HepG2 (cell line): ENCODE data around the gene CMYA5. TPM values are rescaled to one million over a fixed set of nuclear protein-coding genes. Genes with fewer than 3 reads are reported as not detected.

ENCODE experiments used
- ISX ChIP-seq: sonication (generic); formaldehyde crosslinking; conservative IDR thresholded peaks from 2 replicates; pipeline ENCODE4 v1.5.0; 2020; ENCODE audit warnings: missing genetic modification reagents
- NR3C1 ChIP-seq: sonication (generic); formaldehyde crosslinking; IDR thresholded peaks from 2 replicates; pipeline ENCODE4 v1.4.0; 2020; ENCODE audit warnings: missing genetic modification reagents
- SALL2 ChIP-seq: sonication (generic); formaldehyde crosslinking; IDR thresholded peaks from 2 replicates; pipeline ENCODE4 v1.8.1; 2023; ENCODE audit warnings: mild to moderate bottlenecking, missing genetic modification reagents, inconsistent platforms
- ZNF33B ChIP-seq: sonication (generic); formaldehyde crosslinking; IDR thresholded peaks from 2 replicates; pipeline ENCODE4 v1.5.1; 2020; ENCODE audit warnings: mild to moderate bottlenecking, missing genetic modification reagents
- ZNF550 ChIP-seq: sonication (generic); formaldehyde crosslinking; IDR thresholded peaks from 2 replicates; pipeline ENCODE4 v1.4.0; 2020; ENCODE audit warnings: mild to moderate bottlenecking, missing genetic modification reagents, borderline replicate concordance
- ZNF660 ChIP-seq: sonication (generic); formaldehyde crosslinking; IDR thresholded peaks from 2 replicates; pipeline ENCODE4 v1.5.1; 2020; ENCODE audit warnings: mild to moderate bottlenecking, low read depth, missing genetic modification reagents, borderline replicate concordance
- polyA plus RNA-seq, 8 experiments: library from polyadenylated mRNA; depleted of rRNA in 3 of 8; stranded (reverse) in 7 of 8; unstranded in 1 of 8; fragments of >200 nt; fragmentation: Illumina TruSeq in 4 of 8; extraction: Trizol in 4 of 8; gene quantifications; 2 replicates each; pipeline versions ENCODE4 v1.2.1 to v1.2.3, GENCODE V29; 2011 to 2016; ENCODE audit warnings: low read depth in 4 of 8, missing spikeins in 1 of 8, mixed read lengths in 1 of 8; ENCODE audit not compliant: insufficient read depth in 1 of 8
- total RNA-seq, 5 experiments: library from RNA; depleted of rRNA; stranded (reverse); fragments of >200 nt; fragmentation: Illumina TruSeq; extraction: Trizol; gene quantifications; 2 replicates each; pipeline ENCODE4 v1.2.3, GENCODE V29; 2016; ENCODE audit warnings: low read depth in 1 of 5
- TF ChIP-seq, protein P1 (sequence below): sonication (generic); formaldehyde crosslinking; IDR thresholded peaks from 2 replicates; pipeline ENCODE4 v1.4.0; 2020; ENCODE audit warnings: missing genetic modification reagents, borderline replicate concordance
- TF ChIP-seq, protein P2 (sequence below): sonication (generic); formaldehyde crosslinking; IDR thresholded peaks from 2 replicates; pipeline ENCODE4 v1.4.0; 2020; ENCODE audit warnings: missing genetic modification reagents, borderline replicate concordance
- TF ChIP-seq, protein P3 (sequence below): sonication (generic); formaldehyde crosslinking; IDR thresholded peaks from 2 replicates; pipeline ENCODE4 v1.5.1; 2020; ENCODE audit warnings: missing genetic modification reagents, mild to moderate bottlenecking, borderline replicate concordance

CMYA5 gene
- total and polyA plus RNA-seq, 2 of the 13 experiments (the other 11 are each of a cell fraction or from before 2014, with no cell fraction given) = 0.13 to 0.51 TPM

DNA sequence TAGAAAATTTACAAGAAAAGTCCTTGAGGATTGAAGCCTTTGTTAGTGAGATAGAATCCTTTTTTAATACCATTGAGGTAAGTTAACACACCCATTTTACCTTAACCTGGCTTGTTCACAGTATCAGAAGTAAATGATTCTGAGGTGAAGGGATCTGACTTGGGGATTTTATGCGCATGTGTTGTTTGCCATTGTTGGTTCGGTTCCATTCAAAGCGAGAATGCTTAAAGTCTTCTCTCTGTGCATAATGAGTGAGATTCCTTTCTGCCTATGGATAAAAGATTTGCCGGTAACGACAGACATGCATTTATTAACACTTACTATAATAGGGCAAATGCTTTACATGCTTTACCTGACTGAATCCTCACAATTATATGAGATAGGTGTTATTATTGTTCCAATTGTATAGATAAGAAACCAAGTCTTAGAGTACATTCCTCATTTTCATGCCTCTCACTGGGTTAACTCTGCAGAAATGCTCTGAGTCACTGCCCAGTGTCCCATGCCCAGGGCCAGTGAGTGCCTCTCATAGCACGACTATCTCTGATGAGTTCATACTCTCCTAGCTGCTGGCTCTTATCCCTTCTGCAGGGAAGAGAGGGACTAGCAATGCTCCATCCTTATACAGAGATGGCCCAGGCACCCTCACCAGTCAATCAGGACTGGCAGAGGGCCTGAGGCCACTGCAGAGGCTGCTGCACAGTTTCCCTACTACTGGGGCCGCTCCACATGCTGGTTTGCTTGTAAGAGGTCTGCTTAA lies 54.4 kb downstream of the CMYA5 start (continued):
- TF ChIP-seq, protein P1, sequence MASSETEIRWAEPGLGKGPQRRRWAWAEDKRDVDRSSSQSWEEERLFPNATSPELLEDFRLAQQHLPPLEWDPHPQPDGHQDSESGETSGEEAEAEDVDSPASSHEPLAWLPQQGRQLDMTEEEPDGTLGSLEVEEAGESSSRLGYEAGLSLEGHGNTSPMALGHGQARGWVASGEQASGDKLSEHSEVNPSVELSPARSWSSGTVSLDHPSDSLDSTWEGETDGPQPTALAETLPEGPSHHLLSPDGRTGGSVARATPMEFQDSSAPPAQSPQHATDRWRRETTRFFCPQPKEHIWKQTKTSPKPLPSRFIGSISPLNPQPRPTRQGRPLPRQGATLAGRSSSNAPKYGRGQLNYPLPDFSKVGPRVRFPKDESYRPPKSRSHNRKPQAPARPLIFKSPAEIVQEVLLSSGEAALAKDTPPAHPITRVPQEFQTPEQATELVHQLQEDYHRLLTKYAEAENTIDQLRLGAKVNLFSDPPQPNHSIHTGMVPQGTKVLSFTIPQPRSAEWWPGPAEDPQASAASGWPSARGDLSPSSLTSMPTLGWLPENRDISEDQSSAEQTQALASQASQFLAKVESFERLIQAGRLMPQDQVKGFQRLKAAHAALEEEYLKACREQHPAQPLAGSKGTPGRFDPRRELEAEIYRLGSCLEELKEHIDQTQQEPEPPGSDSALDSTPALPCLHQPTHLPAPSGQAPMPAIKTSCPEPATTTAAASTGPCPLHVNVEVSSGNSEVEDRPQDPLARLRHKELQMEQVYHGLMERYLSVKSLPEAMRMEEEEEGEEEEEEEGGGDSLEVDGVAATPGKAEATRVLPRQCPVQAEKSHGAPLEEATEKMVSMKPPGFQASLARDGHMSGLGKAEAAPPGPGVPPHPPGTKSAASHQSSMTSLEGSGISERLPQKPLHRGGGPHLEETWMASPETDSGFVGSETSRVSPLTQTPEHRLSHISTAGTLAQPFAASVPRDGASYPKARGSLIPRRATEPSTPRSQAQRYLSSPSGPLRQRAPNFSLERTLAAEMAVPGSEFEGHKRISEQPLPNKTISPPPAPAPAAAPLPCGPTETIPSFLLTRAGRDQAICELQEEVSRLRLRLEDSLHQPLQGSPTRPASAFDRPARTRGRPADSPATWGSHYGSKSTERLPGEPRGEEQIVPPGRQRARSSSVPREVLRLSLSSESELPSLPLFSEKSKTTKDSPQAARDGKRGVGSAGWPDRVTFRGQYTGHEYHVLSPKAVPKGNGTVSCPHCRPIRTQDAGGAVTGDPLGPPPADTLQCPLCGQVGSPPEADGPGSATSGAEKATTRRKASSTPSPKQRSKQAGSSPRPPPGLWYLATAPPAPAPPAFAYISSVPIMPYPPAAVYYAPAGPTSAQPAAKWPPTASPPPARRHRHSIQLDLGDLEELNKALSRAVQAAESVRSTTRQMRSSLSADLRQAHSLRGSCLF = no peak
- TF ChIP-seq NR3C1 (CRISPR knock-in tag) (no peak), ZNF33B (CRISPR knock-in tag) (no peak), ISX (CRISPR knock-in tag) (no peak), ZNF660 (CRISPR knock-in tag) (no peak), ZNF550 (CRISPR knock-in tag) (no peak), SALL2 (CRISPR knock-in tag) (no peak)
- TF ChIP-seq, protein P2, sequence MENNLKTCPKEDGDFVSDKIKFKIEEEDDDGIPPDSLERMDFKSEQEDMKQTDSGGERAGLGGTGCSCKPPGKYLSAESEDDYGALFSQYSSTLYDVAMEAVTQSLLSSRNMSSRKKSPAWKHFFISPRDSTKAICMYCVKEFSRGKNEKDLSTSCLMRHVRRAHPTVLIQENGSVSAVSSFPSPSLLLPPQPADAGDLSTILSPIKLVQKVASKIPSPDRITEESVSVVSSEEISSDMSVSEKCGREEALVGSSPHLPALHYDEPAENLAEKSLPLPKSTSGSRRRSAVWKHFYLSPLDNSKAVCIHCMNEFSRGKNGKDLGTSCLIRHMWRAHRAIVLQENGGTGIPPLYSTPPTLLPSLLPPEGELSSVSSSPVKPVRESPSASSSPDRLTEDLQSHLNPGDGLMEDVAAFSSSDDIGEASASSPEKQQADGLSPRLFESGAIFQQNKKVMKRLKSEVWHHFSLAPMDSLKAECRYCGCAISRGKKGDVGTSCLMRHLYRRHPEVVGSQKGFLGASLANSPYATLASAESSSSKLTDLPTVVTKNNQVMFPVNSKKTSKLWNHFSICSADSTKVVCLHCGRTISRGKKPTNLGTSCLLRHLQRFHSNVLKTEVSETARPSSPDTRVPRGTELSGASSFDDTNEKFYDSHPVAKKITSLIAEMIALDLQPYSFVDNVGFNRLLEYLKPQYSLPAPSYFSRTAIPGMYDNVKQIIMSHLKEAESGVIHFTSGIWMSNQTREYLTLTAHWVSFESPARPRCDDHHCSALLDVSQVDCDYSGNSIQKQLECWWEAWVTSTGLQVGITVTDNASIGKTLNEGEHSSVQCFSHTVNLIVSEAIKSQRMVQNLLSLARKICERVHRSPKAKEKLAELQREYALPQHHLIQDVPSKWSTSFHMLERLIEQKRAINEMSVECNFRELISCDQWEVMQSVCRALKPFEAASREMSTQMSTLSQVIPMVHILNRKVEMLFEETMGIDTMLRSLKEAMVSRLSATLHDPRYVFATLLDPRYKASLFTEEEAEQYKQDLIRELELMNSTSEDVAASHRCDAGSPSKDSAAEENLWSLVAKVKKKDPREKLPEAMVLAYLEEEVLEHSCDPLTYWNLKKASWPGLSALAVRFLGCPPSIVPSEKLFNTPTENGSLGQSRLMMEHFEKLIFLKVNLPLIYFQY (CRISPR knock-in tag) = no peak
- TF ChIP-seq, protein P3, sequence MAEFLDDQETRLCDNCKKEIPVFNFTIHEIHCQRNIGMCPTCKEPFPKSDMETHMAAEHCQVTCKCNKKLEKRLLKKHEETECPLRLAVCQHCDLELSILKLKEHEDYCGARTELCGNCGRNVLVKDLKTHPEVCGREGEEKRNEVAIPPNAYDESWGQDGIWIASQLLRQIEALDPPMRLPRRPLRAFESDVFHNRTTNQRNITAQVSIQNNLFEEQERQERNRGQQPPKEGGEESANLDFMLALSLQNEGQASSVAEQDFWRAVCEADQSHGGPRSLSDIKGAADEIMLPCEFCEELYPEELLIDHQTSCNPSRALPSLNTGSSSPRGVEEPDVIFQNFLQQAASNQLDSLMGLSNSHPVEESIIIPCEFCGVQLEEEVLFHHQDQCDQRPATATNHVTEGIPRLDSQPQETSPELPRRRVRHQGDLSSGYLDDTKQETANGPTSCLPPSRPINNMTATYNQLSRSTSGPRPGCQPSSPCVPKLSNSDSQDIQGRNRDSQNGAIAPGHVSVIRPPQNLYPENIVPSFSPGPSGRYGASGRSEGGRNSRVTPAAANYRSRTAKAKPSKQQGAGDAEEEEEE (CRISPR knock-in tag) = no peak
